SK-N-SH treated with all-trans-retinoic acid at 6 μM for 48 hours (cell line): Measurements from ENCODE around the gene SLC12A4.

Source experiments
- ATAC-seq: fragments of 200-7000 bp; cut with Tn5 transposase; 3 replicates; pipeline ENCODE4 v1.9.1; 2020; ENCODE audit warnings: mild to moderate bottlenecking, moderate library complexity
- ARNTL ChIP-seq: fragments of 450-650 bp; formaldehyde crosslinking; IDR thresholded peaks from 2 replicates; pipeline ENCODE4 v1.5.0; 2020; ENCODE audit warnings: low read depth, mild to moderate bottlenecking, moderate library complexity, borderline replicate concordance
- BACH2 ChIP-seq: fragments of 250-450 bp; sonication (Bioruptor Pico); IDR thresholded peaks from 2 replicates; pipeline ENCODE4 v1.9.0; 2021; ENCODE audit warnings: mild to moderate bottlenecking, borderline replicate concordance
- CSDC2 ChIP-seq: fragments of 250-450 bp; sonication (Bioruptor Pico); IDR thresholded peaks from 2 replicates; pipeline ENCODE4 v1.5.0; 2020; ENCODE audit warnings: mild to moderate bottlenecking, moderate library complexity
- CSRNP3 ChIP-seq: fragments of 250-450 bp; sonication (Bioruptor Pico); IDR thresholded peaks from 2 replicates; pipeline ENCODE4 v1.5.1; 2021; ENCODE audit warnings: mild to moderate bottlenecking, moderate library complexity
- ESRRG ChIP-seq: fragments of 250-450 bp; sonication (Bioruptor Pico); IDR thresholded peaks from 2 replicates; pipeline ENCODE4 v1.6.1; 2021; ENCODE audit warnings: mild to moderate bottlenecking
- GLIS3 ChIP-seq: fragments of 250-450 bp; sonication (Bioruptor Pico); IDR thresholded peaks from 2 replicates; pipeline ENCODE4 v1.5.0; 2020; ENCODE audit warnings: mild to moderate bottlenecking, moderate library complexity
- ISL1 ChIP-seq: fragments of 250-450 bp; sonication (Bioruptor Pico); IDR thresholded peaks from 2 replicates; pipeline ENCODE4 v2.1.2; 2022; ENCODE audit warnings: mild to moderate bottlenecking, moderate library complexity
- OSR1 ChIP-seq: fragments of 250-450 bp; sonication (Bioruptor Pico); IDR thresholded peaks from 2 replicates; pipeline ENCODE4 v1.8.0; 2022; ENCODE audit warnings: moderate library complexity, mild to moderate bottlenecking, inconsistent platforms
- PATZ1 ChIP-seq: fragments of 250-450 bp; sonication (Bioruptor Pico); IDR thresholded peaks from 2 replicates; pipeline ENCODE4 v1.8.0; 2020; ENCODE audit warnings: mild to moderate bottlenecking, moderate library complexity, borderline replicate concordance
- POU6F1 ChIP-seq: fragments of 250-450 bp; sonication (Bioruptor Pico); IDR thresholded peaks from 2 replicates; pipeline ENCODE4 v1.8.0; 2021; ENCODE audit warnings: low read depth, mild to moderate bottlenecking, moderate library complexity, borderline replicate concordance
- PPARA ChIP-seq: fragments of 250-450 bp; sonication (Bioruptor Pico); IDR thresholded peaks from 2 replicates; pipeline ENCODE4 v1.5.0; 2020; ENCODE audit warnings: mild to moderate bottlenecking, borderline replicate concordance
- RARB ChIP-seq: fragments of 250-450 bp; sonication (Bioruptor Pico); IDR thresholded peaks from 2 replicates; pipeline ENCODE4 v1.8.0; 2021; ENCODE audit warnings: mild to moderate bottlenecking, moderate library complexity
- SNAI2 ChIP-seq: fragments of 250-450 bp; sonication (Bioruptor Pico); IDR thresholded peaks from 2 replicates; pipeline ENCODE4 v1.5.0; 2020; ENCODE audit warnings: mild to moderate bottlenecking, moderate library complexity
- TCF4 ChIP-seq: fragments of 250-450 bp; sonication (Bioruptor Pico); IDR thresholded peaks from 2 replicates; pipeline ENCODE4 v1.8.0; 2021; ENCODE audit warnings: mild to moderate bottlenecking, moderate library complexity, borderline replicate concordance
- TOX ChIP-seq: fragments of 250-450 bp; sonication (Bioruptor Pico); IDR thresholded peaks from 2 replicates; pipeline ENCODE4 v1.8.0; 2021; ENCODE audit warnings: mild to moderate bottlenecking, moderate library complexity, borderline replicate concordance
- TSHZ2 ChIP-seq: fragments of 250-450 bp; sonication (Bioruptor Pico); IDR thresholded peaks from 2 replicates; pipeline ENCODE4 v1.5.0; 2020; ENCODE audit warnings: mild to moderate bottlenecking, moderate library complexity
- ZC3H10 ChIP-seq: fragments of 250-450 bp; sonication (Bioruptor Pico); IDR thresholded peaks from 2 replicates; pipeline ENCODE4 v1.5.1; 2021; ENCODE audit warnings: mild to moderate bottlenecking, moderate library complexity
- ZFP3 ChIP-seq: fragments of 250-450 bp; sonication (Bioruptor Pico); IDR thresholded peaks from 2 replicates; pipeline ENCODE4 v1.5.0; 2020; ENCODE audit warnings: mild to moderate bottlenecking, moderate library complexity
- ZFP30 ChIP-seq: fragments of 450-650 bp; formaldehyde crosslinking; IDR thresholded peaks from 2 replicates; pipeline ENCODE4 v1.5.0; 2022; ENCODE audit warnings: mild to moderate bottlenecking, moderate library complexity
- ZNF565 ChIP-seq: fragments of 450-650 bp; formaldehyde crosslinking; conservative IDR thresholded peaks from 2 replicates; pipeline ENCODE4 v1.5.0; 2020; ENCODE audit warnings: low read depth, mild to moderate bottlenecking, moderate library complexity
- ZNF70 ChIP-seq: fragments of 450-650 bp; formaldehyde crosslinking; IDR thresholded peaks from 2 replicates; pipeline ENCODE4 v1.5.0; 2020; ENCODE audit warnings: mild to moderate bottlenecking, moderate library complexity
- ZNF8 ChIP-seq: fragments of 450-650 bp; formaldehyde crosslinking; IDR thresholded peaks from 2 replicates; pipeline ENCODE4 v1.5.0; 2020; ENCODE audit warnings: mild to moderate bottlenecking, moderate library complexity
- TF ChIP-seq, protein P1 (sequence below): fragments of 250-450 bp; sonication (Bioruptor Pico); IDR thresholded peaks from 2 replicates; pipeline ENCODE4 v1.5.1; 2020; ENCODE audit warnings: low read depth, mild to moderate bottlenecking, moderate library complexity

SLC12A4 gene

DNA sequence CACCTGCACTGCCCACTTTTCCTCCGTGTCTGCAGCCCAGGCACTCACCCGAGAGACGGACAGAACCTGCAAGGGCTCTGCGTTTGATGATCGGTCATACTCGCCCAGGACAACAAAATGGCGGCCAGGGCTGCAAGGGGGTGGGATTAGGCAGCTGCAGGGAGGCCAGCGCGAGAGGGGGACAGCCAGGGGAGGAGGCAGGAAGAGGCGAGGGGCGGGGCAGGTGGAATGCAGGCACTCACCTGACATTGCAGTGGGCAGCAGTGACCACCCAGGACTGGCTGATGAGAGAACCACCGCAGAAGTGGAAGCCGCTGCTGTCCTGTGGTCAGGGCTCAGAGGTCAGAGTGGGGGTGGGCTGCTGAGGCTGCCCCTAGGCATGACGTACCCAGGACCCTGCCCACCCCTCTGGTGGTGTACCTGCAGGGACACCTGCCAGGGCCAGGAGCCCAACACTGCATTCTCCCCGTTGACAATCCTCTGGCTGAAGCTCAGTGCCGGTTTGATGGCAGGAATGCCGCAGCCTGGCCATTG, 37.7 kb downstream of the SLC12A4 start:
- no peak for ATAC-seq
- TF ChIP-seq ZFP3 (CRISPR knock-in tag) (no peak), TOX (CRISPR knock-in tag) (no peak), GLIS3 (CRISPR knock-in tag) (no peak), PATZ1 (CRISPR knock-in tag) (no peak), RARB (CRISPR knock-in tag) (no peak), TSHZ2 (CRISPR knock-in tag) (no peak), POU6F1 (CRISPR knock-in tag) (no peak), ISL1 (CRISPR knock-in tag) (no peak), PPARA (no peak), ZNF8 (no peak), ESRRG (CRISPR knock-in tag) (no peak), BACH2 (CRISPR knock-in tag) (no peak), TCF4 (CRISPR knock-in tag) (no peak), ZNF565 (CRISPR knock-in tag) (no peak), SNAI2 (CRISPR knock-in tag) (no peak), OSR1 (CRISPR knock-in tag) (no peak)
- TF ChIP-seq, protein P1, sequence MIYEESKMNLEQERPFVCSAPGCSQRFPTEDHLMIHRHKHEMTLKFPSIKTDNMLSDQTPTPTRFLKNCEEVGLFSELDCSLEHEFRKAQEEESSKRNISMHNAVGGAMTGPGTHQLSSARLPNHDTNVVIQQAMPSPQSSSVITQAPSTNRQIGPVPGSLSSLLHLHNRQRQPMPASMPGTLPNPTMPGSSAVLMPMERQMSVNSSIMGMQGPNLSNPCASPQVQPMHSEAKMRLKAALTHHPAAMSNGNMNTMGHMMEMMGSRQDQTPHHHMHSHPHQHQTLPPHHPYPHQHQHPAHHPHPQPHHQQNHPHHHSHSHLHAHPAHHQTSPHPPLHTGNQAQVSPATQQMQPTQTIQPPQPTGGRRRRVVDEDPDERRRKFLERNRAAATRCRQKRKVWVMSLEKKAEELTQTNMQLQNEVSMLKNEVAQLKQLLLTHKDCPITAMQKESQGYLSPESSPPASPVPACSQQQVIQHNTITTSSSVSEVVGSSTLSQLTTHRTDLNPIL (CRISPR knock-in tag), result no peak

DNA sequence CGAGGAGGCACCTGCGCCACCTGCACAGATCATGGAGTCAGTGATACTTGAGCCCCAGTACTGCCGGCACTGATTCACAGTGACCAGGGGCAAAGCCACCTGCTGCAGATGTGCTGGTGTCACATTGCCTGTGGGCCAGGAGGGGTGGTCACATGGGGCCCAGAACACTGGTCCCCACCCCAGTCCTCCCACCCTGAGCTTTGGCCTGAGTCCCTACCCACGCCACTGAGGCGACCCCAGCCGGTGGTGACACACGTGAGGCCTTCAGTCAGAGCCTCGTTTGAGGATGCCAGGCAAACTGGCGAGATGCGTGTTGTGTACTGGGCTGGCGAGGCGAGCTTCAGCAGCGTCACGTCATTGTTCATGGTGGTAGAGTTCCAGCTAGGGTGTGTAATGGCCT, 38.2 kb downstream of the SLC12A4 start:
- no peak for ATAC-seq
- TF ChIP-seq CSDC2 (CRISPR knock-in tag) (no peak), RARB (CRISPR knock-in tag) (no peak), ZNF565 (CRISPR knock-in tag) (no peak), ZNF70 (no peak), ESRRG (CRISPR knock-in tag) (no peak), ISL1 (CRISPR knock-in tag) (no peak), OSR1 (CRISPR knock-in tag) (no peak), PPARA (no peak), BACH2 (CRISPR knock-in tag) (no peak), ARNTL (CRISPR knock-in tag) (no peak), ZC3H10 (CRISPR knock-in tag) (no peak), ZFP30 (CRISPR knock-in tag) (no peak), PATZ1 (CRISPR knock-in tag) (no peak), CSRNP3 (no peak), POU6F1 (CRISPR knock-in tag) (no peak), ZFP3 (CRISPR knock-in tag) (no peak)
- TF ChIP-seq, protein P1 (CRISPR knock-in tag), result no peak
